Activated naive CD4-positive, alpha-beta T cell treated with anti-CD3 and anti-CD28 coated beads, Interleukin-2, amount 50 U/mL, for 72 hours (primary cell): ENCODE measurements around the gene HAPLN3. TPM values are rescaled to one million over a fixed set of nuclear protein-coding genes. Genes with fewer than 3 reads are reported as not detected.
A peak's percentile ranks its signal among the peaks of the same experiment; 100 is the strongest.

Source experiments
- ATAC-seq, 2 donors: fragments of 150-1000 bp; cut with Tn5 transposase; 2 replicates each; pipeline ENCODE4 v1.10.0; 2021; ENCODE audit warnings: mild to moderate bottlenecking in 2 of 2, moderate library complexity in 2 of 2
- DNase-seq, 2 donors: peaks; one replicate each; pipeline ENCODE4 v3.0.0; 2021 to 2022; ENCODE audit warnings: low spot score in 2 of 2
- H3K27ac Mint-ChIP-seq, 2 donors: one replicate each; pipeline ENCODE4 v1.8.0; 2022; ENCODE audit warnings: mild to moderate bottlenecking in 2 of 2, mixed read lengths in 2 of 2
- H3K36me3 Mint-ChIP-seq, 2 donors: one replicate each; pipeline ENCODE4 v1.8.0; 2022; ENCODE audit warnings: mixed read lengths in 2 of 2
- H3K9me3 Mint-ChIP-seq, 2 donors: one replicate each; pipeline ENCODE4 v1.8.0; 2022; ENCODE audit warnings: mixed read lengths in 2 of 2
- total RNA-seq, 2 donors: library from RNA; stranded (reverse); gene quantifications; one replicate each; pipeline ENCODE4 v1.2.3, GENCODE V29; 2022

The HAPLN3 gene
- total RNA-seq, 2 donors from 2014 or later = 25.6 to 80.8 TPM

DNA sequence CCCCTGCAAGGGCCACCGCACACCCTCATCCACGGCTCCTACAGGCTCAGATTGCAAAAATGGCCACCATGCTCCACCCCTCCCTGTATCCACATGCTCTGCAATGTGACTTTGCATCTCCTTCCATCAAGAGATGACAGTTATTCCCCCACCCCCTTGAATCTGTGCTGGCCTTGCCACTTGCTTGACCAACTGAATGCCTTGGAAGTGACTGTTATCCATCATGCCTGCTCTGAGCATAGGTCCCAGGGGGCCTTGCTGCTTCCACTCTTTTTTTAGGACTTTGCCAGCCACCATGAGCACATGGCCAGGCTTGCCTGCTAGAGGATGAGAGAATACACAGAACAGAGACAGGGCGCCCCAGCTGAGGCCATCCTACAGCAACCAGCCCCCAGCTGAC is 13.6 kb downstream of the HAPLN3 start:
- no peak for ATAC-seq
- peaks cover 6 to 18% of the 10 kb centered on the region in 2 donors for H3K36me3 Mint-ChIP-seq
- no peaks in the 10 kb centered on the region for H3K9me3 Mint-ChIP-seq

DNA sequence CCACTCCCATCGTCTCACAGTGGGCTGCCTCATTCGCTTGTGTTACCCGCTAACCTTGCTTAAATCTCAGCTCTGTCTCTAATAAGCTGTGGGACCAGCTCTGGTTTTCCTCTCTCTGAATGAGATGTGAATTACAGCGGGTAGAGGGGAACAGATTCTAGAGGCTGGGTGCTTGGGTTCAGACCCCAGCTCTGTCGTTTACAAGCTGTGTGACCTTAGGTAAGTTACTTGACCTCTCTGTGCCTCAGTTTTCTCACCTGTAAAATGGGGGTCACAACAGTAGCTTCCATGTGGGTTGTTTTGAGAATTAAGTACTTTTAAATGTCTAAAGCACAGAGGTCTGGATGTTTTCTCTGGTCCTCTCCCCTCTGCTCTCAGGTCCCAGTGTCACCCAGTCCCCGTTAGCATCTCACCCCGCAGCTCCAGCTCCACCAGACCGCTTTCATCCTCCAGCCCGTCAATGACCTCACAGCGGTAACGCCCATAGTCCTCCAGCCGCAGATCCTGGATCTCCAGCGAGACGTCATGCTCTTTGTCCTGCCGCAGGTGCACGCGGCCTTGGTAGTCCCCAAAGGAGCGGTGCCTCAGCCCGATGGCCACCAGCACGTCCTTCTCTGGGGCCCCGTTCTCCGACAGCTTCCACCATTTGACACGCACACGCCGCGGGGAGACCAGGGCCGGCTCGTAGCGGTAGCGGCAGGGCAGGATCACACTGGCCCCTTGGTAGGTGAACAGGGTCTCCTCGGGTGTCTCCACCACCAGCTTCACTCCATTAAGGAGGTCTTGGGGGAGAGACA is 14.2 kb downstream of the HAPLN3 start:
- no peak for ATAC-seq

More for the DNA sequence above, 13.6 kb downstream of the HAPLN3 start:
- H3K27ac Mint-ChIP-seq = peak overlapping the region in 1 of 2 donors; percentile 2
- no peak for DNase-seq

DNA sequence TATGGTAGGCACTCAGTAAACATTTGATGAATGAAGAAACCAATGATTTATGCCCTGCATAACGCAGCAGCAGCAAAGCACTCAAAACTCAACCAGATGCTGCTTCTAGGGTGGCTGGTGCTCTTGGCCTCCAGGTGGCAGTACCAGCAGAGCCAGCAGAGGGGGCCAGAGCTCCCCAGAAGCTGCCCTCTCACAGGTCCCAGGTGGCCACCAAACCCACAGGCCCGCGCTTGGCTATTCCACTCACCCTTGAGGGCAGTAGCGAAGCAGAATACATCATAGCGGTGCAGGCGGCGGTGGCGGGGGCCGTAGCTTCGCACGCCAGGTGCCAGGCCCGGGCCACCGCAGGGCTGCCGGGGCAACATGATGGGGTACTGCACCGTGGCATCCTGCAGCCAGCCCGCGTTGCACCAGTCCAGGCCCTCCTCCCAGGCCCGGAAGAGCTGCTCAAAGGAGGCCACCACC is 16.6 kb downstream of the HAPLN3 start:
- DNase-seq = peak in 1 of 2 donors; percentile 46

More for the DNA sequence above, 14.2 kb downstream of the HAPLN3 start:
- H3K36me3 Mint-ChIP-seq = peaks cover 6 to 18% of the 10 kb centered on the region in 2 donors
- no peaks in the 10 kb centered on the region for H3K9me3 Mint-ChIP-seq
- no peak for DNase-seq
- H3K27ac Mint-ChIP-seq = peak overlapping the region in 1 of 2 donors; percentile 2

DNA sequence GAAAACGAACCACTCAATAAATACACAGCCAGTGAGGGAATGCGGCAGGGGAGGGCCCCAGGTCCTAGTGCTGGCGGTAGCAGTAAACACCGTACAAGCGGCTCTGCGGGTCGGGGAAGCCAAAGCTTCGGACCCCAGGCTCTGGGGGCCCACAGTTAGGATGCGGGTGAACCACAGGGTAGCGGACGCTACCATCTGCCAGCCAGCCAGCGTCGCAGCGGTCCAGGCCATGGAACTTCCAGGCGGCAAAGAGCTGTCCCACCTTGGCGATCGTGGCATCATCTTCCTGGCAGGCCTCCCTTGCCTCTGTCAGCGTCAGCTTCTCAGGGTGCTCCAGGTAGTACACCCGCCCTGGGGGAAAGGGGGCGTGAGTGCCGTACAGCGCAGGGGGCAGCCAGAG is 17.4 kb downstream of the HAPLN3 start:
- DNase-seq = no peak
- no peaks in the 10 kb centered on the region for H3K9me3 Mint-ChIP-seq
- peaks cover 0 to 11% of the 10 kb centered on the region in 2 donors for H3K36me3 Mint-ChIP-seq
- ATAC-seq = no peak
- no peak overlapping the region for H3K27ac Mint-ChIP-seq

More for the DNA sequence above, 16.6 kb downstream of the HAPLN3 start:
- peak overlapping the region in 1 of 2 donors; percentile 29 for H3K27ac Mint-ChIP-seq
- peaks cover 3 to 15% of the 10 kb centered on the region in 2 donors for H3K36me3 Mint-ChIP-seq
- H3K9me3 Mint-ChIP-seq = no peaks in the 10 kb centered on the region
- peak; percentile 54 to 74 for ATAC-seq

DNA sequence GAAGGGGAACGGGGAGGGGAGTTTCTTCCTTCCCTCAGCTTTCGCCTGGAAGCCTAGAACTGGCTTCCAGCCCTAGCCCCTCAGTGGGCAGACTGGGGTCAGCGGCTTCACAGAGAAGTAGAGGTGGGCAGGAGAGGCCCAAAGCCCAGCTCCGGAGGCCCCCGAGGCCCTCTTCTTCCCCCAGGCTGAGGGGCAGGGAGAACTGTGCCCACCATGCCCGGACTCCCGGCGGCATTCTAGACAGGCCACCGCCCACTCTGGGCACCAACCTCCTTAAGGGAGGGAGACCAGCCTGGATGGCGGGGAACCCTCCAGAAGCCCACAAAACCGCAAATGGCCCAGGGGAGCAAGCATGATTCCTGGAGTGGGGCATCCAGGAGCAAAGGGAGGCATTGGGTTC is 17.9 kb downstream of the HAPLN3 start:
- Mint-ChIP-seq H3K27ac (no peak overlapping the region), H3K36me3 (peaks cover 0 to 11% of the 10 kb centered on the region in 2 donors), H3K9me3 (no peaks in the 10 kb centered on the region)
- ATAC-seq (no peak), DNase-seq (no peak)

DNA sequence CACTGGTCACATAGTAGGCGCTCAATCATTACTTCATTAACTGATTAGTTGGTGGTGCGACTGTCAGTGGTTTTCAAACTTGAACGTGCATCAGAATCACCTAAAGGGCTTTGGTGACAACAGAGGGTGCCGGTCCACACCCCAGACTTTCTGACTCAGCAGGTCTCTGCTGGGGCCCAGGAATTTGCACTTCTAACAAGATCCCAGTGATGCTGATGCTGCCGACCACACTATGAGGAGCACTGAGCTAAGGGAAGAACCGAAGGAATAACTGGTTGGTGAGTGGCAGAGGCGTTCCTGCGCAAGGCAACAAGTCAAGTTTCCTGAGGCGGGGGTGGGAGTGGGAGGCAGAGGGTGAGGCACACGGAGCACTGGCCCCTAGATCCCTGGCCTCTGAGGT is 18.8 kb downstream of the HAPLN3 start:
- no peak for DNase-seq
- no peak overlapping the region for H3K27ac Mint-ChIP-seq
- H3K9me3 Mint-ChIP-seq = no peaks in the 10 kb centered on the region
- no peak for ATAC-seq
- peaks cover 0 to 10% of the 10 kb centered on the region in 2 donors for H3K36me3 Mint-ChIP-seq

DNA sequence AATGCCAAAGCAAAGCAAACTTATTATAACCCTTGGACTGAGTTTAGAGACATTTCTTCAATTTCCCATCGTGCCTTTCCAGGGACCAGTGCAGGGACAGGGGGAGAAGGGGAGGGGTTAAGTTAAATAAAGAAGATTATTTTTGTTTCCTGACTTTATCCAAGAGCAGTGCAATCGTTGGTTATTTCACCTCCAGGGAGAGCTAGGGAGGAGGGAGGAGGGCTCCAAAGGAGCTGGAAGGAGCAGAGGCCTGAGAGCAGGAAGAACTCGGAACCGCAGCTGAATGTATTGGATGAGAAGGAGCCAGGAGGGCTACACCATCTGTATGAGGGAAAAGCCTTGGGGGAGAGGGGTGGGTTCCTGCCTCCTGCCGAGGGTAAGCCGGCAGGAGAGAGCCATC is 20.7 kb downstream of the HAPLN3 start:
- ATAC-seq (no peak), DNase-seq (no peak)
- Mint-ChIP-seq H3K36me3 (peaks cover 0 to 5% of the 10 kb centered on the region in 2 donors), H3K27ac (no peak overlapping the region), H3K9me3 (no peaks in the 10 kb centered on the region)

DNA sequence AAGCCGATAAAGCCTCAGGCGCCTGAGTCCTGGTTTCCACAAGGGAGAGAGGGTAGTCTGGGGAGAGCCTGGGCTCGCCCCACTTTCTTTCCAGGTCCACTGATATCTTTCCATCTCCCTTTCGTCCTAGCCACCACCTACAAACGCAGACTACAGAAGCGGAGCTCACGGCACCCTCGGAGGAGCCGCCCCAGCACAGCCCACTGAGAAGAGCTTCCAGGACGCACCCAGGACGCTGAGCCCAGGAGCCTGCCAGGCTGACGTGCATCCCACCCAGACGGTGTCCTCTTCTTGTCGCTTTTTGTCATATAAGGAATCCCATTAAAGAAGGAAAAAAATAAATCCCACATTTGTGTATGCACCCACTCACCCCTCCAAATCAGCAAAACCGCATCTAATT is 21.1 kb downstream of the HAPLN3 start:
- no peak for ATAC-seq
- Mint-ChIP-seq H3K9me3 (no peaks in the 10 kb centered on the region), H3K36me3 (peaks cover 0 to 5% of the 10 kb centered on the region in 2 donors), H3K27ac (no peak overlapping the region)
- DNase-seq = no peak

DNA sequence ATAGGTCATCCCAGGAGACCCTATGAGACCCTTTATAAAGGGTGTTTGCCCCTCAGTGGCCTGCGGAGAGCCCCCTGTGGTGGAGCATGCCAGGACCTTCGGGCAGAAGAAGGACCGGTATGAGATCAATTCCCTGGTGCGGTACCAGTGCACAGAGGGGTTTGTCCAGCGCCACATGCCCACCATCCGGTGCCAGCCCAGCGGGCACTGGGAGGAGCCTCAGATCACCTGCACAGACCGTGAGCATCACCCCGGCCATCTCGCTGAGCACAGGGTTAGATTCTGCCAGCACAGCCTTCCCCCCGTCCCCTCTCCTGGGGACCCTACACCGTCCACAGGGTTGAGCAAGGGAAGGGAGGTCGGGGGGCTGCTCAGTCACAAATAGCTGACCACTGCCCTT is 21.6 kb downstream of the HAPLN3 start:
- Mint-ChIP-seq H3K27ac (peak overlapping the region; percentile 24 to 53), H3K36me3 (peaks cover 0 to 5% of the 10 kb centered on the region in 2 donors), H3K9me3 (no peaks in the 10 kb centered on the region)
- ATAC-seq (no peak), DNase-seq (no peak)

DNA sequence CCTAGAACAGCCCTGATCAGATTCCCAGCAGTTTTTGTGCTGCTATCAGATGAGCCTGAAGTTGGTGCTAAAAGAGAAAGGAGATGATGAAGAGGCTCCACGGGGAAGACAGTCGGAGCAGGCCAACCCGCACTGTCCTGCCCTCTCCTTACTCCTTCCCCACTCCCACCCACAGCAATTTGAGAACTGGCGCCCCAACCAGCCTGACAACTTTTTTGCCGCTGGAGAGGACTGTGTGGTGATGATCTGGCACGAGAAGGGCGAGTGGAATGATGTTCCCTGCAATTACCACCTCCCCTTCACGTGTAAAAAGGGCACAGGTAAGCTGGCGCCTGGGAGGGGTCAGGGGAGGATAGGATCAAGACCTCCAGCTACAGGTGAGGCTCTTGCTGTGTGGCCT is 22.6 kb downstream of the HAPLN3 start:
- H3K9me3 Mint-ChIP-seq = no peaks in the 10 kb centered on the region
- peak overlapping the region in 1 of 2 donors; percentile 47 for H3K27ac Mint-ChIP-seq
- H3K36me3 Mint-ChIP-seq = peaks cover 0 to 5% of the 10 kb centered on the region in 2 donors
- no peak for DNase-seq
- no peak for ATAC-seq

DNA sequence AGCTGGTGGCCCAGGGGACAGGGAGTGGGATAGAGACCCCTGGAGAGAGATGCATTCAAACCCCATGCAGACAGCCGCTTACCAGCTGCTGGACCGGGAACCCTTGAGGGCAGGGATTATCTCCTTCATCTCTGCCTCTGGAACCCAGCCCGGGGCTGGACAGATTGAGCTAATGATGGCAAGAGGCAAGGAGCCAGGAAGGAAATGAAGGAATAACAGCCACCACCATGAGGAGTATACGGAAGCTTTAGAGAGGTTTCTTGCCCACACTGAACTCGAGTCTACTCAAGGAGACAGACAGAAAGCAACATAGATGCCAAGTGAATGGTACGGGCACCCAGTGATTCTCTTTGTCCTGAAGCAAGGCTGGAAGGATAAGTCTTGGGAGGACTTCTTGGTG is 23.2 kb downstream of the HAPLN3 start:
- Mint-ChIP-seq H3K27ac (no peak overlapping the region), H3K36me3 (peaks cover 0 to 5% of the 10 kb centered on the region in 2 donors), H3K9me3 (no peaks in the 10 kb centered on the region)
- no peak for ATAC-seq
- no peak for DNase-seq

DNA sequence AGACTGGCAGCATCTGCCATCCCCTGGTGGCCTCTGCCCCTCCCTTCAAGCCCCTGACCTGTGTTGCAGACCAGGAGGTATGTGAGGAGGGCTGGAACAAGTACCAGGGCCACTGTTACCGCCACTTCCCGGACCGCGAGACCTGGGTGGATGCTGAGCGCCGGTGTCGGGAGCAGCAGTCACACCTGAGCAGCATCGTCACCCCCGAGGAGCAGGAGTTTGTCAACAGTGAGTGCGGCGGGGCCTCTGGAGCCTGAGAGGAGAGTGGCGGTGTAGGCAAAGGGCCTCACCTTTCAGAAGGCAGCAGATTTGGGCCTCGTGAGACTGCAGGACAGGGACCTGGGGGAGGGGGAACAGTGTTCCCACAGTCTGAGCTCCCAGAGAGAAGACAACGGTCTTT is 24.0 kb downstream of the HAPLN3 start:
- Mint-ChIP-seq H3K36me3 (peaks cover 0 to 5% of the 10 kb centered on the region in 2 donors), H3K9me3 (no peaks in the 10 kb centered on the region), H3K27ac (peak overlapping the region; percentile 29 to 31)
- ATAC-seq = no peak
- no peak for DNase-seq

DNA sequence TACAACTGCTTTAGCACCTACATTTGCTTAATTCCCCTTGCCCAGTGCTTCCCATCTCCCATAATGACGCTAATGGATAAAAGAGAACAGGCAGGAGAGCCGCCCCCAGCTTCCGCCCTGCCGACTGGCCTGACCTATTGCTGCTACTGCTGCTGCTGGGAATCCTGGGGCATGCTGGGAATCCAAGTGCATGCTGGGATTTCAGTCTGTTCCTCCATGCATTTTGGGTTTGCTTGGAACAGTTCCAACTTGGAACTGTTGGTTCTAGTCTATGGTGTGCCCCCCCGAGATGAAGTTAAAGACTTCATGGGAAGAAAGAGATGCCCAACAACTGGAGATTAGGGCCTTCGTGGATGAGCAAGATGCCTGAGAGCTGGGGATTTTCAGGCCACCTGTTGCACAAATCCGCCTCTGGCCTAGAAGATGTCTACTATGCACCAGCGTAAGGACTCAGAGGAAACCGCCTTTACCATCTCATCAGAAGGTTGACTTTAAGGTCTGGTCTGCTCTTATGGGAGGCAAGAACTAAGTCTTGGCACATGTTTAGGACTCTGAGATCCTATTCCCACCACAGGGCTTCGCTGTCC is 29.0 kb downstream of the HAPLN3 start:
- H3K36me3 Mint-ChIP-seq = no peaks in the 10 kb centered on the region
- peak overlapping the region in 1 of 2 donors; percentile 55 for H3K27ac Mint-ChIP-seq
- no peak for DNase-seq
- no peak for ATAC-seq
- H3K9me3 Mint-ChIP-seq = no peaks in the 10 kb centered on the region

DNA sequence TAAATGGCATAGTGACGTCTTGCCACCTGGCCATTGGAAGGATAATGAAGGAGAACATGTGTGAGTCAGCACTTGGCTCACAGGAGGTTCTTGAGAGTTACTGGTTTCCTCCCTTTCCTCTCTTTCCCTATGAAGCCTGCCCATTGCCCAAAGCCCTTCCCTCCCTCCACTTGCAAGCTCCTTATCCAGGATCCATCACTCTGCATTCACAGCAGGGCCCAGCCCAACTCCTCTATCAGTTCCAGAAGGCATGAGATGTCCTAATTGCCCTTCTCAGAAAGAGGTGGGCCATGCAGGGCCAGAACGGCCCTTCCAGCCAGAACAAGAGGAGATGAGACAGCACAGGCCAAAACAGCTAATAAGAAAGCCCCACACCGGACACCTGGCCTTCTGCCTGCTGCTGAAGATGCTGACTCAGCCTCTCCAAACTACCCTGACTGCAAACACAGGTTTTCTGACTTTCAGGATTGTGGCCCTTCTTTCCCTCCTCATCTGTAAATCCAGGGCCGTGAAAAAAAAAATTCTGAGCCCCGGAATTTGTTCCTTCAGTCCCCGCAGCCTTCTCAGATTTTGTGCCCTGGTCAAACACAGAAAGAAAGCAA is 29.7 kb downstream of the HAPLN3 start:
- DNase-seq (no peak), ATAC-seq (no peak)
- no peaks in the 10 kb centered on the region for H3K9me3 Mint-ChIP-seq
- peak overlapping the region; percentile 55 to 60 for H3K27ac Mint-ChIP-seq
- H3K36me3 Mint-ChIP-seq = no peaks in the 10 kb centered on the region

DNA sequence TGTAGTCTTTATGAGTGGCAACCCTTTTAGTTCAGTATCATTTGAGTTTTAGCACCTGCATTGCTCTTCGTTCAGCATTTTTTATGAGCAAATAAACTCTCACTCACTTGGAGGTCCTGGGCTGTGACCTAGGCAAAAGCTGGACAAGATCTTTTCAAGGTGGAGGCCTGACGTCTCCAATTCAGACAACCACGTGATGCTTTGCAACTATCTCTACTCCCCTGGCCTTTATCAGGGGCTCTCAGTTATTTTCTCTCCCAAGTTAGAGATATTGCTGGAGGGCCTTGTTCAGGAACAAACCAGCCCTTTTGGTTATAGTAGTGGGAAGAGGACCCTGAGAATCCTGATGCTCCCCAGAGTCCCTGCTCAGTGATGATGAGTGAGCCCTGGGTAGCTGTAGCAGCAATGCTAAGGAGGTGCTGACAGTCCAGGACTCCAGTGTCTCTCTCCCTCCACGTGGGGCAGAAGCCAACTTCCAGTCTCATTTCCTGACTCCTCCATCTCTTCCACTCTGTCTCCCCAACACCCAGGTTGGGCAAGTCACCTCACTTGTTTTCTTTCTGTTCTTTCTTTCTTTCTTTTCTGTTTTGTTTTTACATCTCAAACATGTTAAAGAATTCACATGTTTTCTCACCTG is 30.4 kb downstream of the HAPLN3 start:
- Mint-ChIP-seq H3K27ac (peak overlapping the region in 1 of 2 donors; percentile 34), H3K36me3 (no peaks in the 10 kb centered on the region), H3K9me3 (no peaks in the 10 kb centered on the region)
- ATAC-seq (no peak), DNase-seq (no peak)

DNA sequence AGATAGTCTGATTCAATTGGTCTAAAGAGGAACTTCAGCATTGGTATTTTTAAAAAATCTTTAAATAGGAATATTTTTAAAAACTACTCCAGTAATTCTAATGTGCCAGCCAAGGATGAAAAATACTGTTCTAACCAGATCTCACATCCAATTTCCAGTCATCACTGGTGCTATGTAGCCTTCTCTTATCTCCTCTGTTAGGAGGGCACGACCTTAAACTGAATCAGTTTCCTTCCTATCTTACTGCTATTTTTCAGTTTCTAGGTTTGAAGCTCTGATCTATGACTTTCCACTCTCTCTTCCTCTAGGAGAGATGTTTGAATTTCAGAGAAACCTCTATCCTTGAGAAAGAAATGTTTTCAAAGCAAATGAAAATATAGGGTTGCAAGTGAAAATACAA is 31.9 kb downstream of the HAPLN3 start:
- no peaks in the 10 kb centered on the region for H3K36me3 Mint-ChIP-seq
- ATAC-seq (no peak), DNase-seq (no peak)
- H3K27ac Mint-ChIP-seq = no peak overlapping the region
- H3K9me3 Mint-ChIP-seq = no peaks in the 10 kb centered on the region

DNA sequence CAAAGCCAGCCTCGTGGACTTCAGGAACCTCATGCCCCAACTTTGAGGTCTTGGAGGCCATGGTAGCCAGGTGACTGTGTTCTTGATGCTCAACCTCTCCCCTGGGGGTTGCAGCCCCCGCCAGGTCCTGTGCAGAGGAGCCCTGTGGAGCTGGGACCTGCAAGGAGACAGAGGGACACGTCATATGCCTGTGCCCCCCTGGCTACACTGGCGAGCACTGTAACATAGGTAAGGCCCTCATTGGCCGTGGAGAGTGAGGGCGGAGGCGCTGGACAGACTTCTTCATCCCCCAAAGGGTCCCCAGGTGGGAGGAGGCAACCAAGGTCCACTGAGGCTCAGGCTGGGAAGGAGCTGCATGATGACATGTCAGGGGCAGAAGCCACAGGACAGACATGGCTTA is 35.1 kb downstream of the HAPLN3 start:
- DNase-seq = no peak
- no peak for ATAC-seq
- H3K36me3 Mint-ChIP-seq = no peaks in the 10 kb centered on the region

More for the DNA sequence above, 35.1 kb downstream of the HAPLN3 start:
- H3K27ac Mint-ChIP-seq = no peak overlapping the region
- H3K9me3 Mint-ChIP-seq = no peaks in the 10 kb centered on the region
